ENCODE measurements around the gene LEMD3. TPM values are rescaled to one million over a fixed set of nuclear protein-coding genes. Genes with fewer than 3 reads are reported as not detected.
"Not testable (repeated sequence)": the region's sequence is repeated elsewhere in the genome, so short reads cannot be mapped to it uniquely, and the experiment has no call there.

LEMD3 gene
- total RNA-seq, 2 experiments from 2014 or later, result 16.5 to 17.5 TPM

- H3K4me1 Mint-ChIP-seq (ENCODE audit: low read depth), result peaks cover 2% of the 10 kb centered on the region
- CTCF ChIA-PET, result no interaction called here
- intact Hi-C loops (cut with micrococcal nuclease), result no loop called here
- H3K36me3 Mint-ChIP-seq (ENCODE audit: low read depth), result no peaks in the 10 kb centered on the region
- peaks cover 38% of the 10 kb centered on the region for H3K27me3 Mint-ChIP-seq (ENCODE audit: low read depth)
- H3K27ac Mint-ChIP-seq, result no peak overlapping the region
- H3K9me3 Mint-ChIP-seq, result no peaks in the 10 kb centered on the region
- no peak overlapping the region for H3K4me3 Mint-ChIP-seq
- DNase-seq, result no peak
Observed at GRCh38 chr12:65275627-65276026, 106.2 kb downstream of the LEMD3 start.

GRCh38 chr12:65276916-65277530, 107.6 kb downstream of the LEMD3 start:
- Mint-ChIP-seq H3K4me3 (no peak overlapping the region), H3K27me3 (ENCODE audit: low read depth) (peaks cover 43% of the 10 kb centered on the region), H3K36me3 (ENCODE audit: low read depth) (no peaks in the 10 kb centered on the region), H3K4me1 (ENCODE audit: low read depth) (peaks cover 2% of the 10 kb centered on the region), H3K9me3 (no peaks in the 10 kb centered on the region), H3K27ac (no peak overlapping the region)
- intact Hi-C loops (cut with micrococcal nuclease), result no loop called here
- CTCF ChIA-PET, result no interaction called here
- DNase-seq, result no peak

GRCh38 chr12:65277994-65278575, 108.7 kb downstream of the LEMD3 start:
- H3K4me1 Mint-ChIP-seq (ENCODE audit: low read depth), result peaks cover 2% of the 10 kb centered on the region
- H3K27ac Mint-ChIP-seq, result no peak overlapping the region
- H3K9me3 Mint-ChIP-seq, result no peaks in the 10 kb centered on the region
- peaks cover 47% of the 10 kb centered on the region for H3K27me3 Mint-ChIP-seq (ENCODE audit: low read depth)
- H3K4me3 Mint-ChIP-seq, result peak overlapping the region; percentile 61
- CTCF ChIA-PET, result no interaction called here
- no peaks in the 10 kb centered on the region for H3K36me3 Mint-ChIP-seq (ENCODE audit: low read depth)
- no peak for DNase-seq
- intact Hi-C loops (cut with micrococcal nuclease), result no loop called here

GRCh38 chr12:65278576-65279368, 109.4 kb downstream of the LEMD3 start, which contains the start of gene MSRB3:
Gene MSRB3, plus strand, starts transcription at chr12:65278683. Its CDS starts 29,897 bp downstream, at chr12:65308580.
- Mint-ChIP-seq H3K4me1 (ENCODE audit: low read depth) (peaks cover 2% of the 10 kb centered on the region), H3K9me3 (no peaks in the 10 kb centered on the region), H3K27me3 (ENCODE audit: low read depth) (peaks cover 47% of the 10 kb centered on the region), H3K4me3 (peak within 1 kb of the TSS; percentile 61), H3K27ac (no peak within 1 kb of the TSS), H3K36me3 (ENCODE audit: low read depth) (no peaks in the 10 kb centered on the region)
- peak; percentile 28 for DNase-seq
- CTCF ChIA-PET, result no interaction called here
- intact Hi-C loops (cut with micrococcal nuclease), result no loop called here

GRCh38 chr12:65279369-65280112, 110.2 kb downstream of the LEMD3 start:
- Mint-ChIP-seq H3K9me3 (no peaks in the 10 kb centered on the region), H3K27ac (no peak overlapping the region), H3K4me1 (ENCODE audit: low read depth) (peaks cover 2% of the 10 kb centered on the region), H3K36me3 (ENCODE audit: low read depth) (no peaks in the 10 kb centered on the region), H3K4me3 (peak overlapping the region; percentile 61), H3K27me3 (ENCODE audit: low read depth) (peaks cover 44% of the 10 kb centered on the region)
- no peak for DNase-seq
- intact Hi-C loops (cut with micrococcal nuclease), result loop anchor here (5.0 kb wide), 2 partner anchors 157 to 477 kb away; partner anchors contain the start of gene WIF1
- CTCF ChIA-PET, result interaction anchor here (0.9 kb wide), 1 partner anchor 277 kb away, joined by 3 read pairs; no protein-coding TSS in a partner anchor

GRCh38 chr12:65280306-65280705, 110.9 kb downstream of the LEMD3 start:
- Mint-ChIP-seq H3K9me3 (no peaks in the 10 kb centered on the region), H3K27me3 (ENCODE audit: low read depth) (peaks cover 42% of the 10 kb centered on the region)

GRCh38 chr12:65282840-65283239, 113.5 kb downstream of the LEMD3 start:
- DNase-seq, result no peak
- H3K27me3 Mint-ChIP-seq (ENCODE audit: low read depth), result peaks cover 31% of the 10 kb centered on the region
- intact Hi-C loops (cut with micrococcal nuclease), result loop anchor here (1.0 to 5.0 kb wide), 3 partner anchors 161 to 481 kb away; partner anchors contain the start of gene WIF1
- no peaks in the 10 kb centered on the region for H3K9me3 Mint-ChIP-seq
- no peaks in the 10 kb centered on the region for H3K36me3 Mint-ChIP-seq (ENCODE audit: low read depth)
- CTCF ChIA-PET, result no interaction called here
- H3K4me3 Mint-ChIP-seq, result no peak overlapping the region
- H3K4me1 Mint-ChIP-seq (ENCODE audit: low read depth), result peaks cover 2% of the 10 kb centered on the region
- H3K27ac Mint-ChIP-seq, result no peak overlapping the region

More at GRCh38 chr12:65280306-65280705, 110.9 kb downstream of the LEMD3 start:
- Mint-ChIP-seq H3K36me3 (ENCODE audit: low read depth) (no peaks in the 10 kb centered on the region), H3K4me1 (ENCODE audit: low read depth) (peaks cover 2% of the 10 kb centered on the region), H3K27ac (no peak overlapping the region), H3K4me3 (no peak overlapping the region)
- DNase-seq, result no peak
- CTCF ChIA-PET, result interaction anchor here (0.9 to 1.1 kb wide), 2 partner anchors 277 to 667 kb away, joined by 3 to 4 read pairs; no protein-coding TSS in a partner anchor
- intact Hi-C loops (cut with micrococcal nuclease), result loop anchor here (5.0 kb wide), 2 partner anchors 158 to 478 kb away; partner anchors contain the start of gene WIF1

GRCh38 chr12:65285532-65285931, 116.1 kb downstream of the LEMD3 start:
- H3K36me3 Mint-ChIP-seq (ENCODE audit: low read depth); DNase-seq; H3K9me3 Mint-ChIP-seq; H3K4me3 Mint-ChIP-seq; intact Hi-C loops (cut with micrococcal nuclease); H3K4me1 Mint-ChIP-seq (ENCODE audit: low read depth); H3K27ac Mint-ChIP-seq: not testable (repeated sequence)
- CTCF ChIA-PET, result interaction anchor here (0.6 kb wide), 1 partner anchor 15 kb away, joined by 3 read pairs; no protein-coding TSS in a partner anchor
- H3K27me3 Mint-ChIP-seq (ENCODE audit: low read depth), result peaks cover 19% of the 10 kb centered on the region

- H3K9me3 Mint-ChIP-seq, result no peaks in the 10 kb centered on the region
- CTCF ChIA-PET, result no interaction called here
- H3K4me1 Mint-ChIP-seq (ENCODE audit: low read depth), result no peaks in the 10 kb centered on the region
- H3K4me3 Mint-ChIP-seq, result no peak overlapping the region
- no peaks in the 10 kb centered on the region for H3K36me3 Mint-ChIP-seq (ENCODE audit: low read depth)
- peaks cover 12% of the 10 kb centered on the region for H3K27me3 Mint-ChIP-seq (ENCODE audit: low read depth)
- no peak overlapping the region for H3K27ac Mint-ChIP-seq
- DNase-seq, result no peak
- intact Hi-C loops (cut with micrococcal nuclease), result no loop called here
Observed at GRCh38 chr12:65287426-65287825, 118.0 kb downstream of the LEMD3 start.

- CTCF ChIA-PET, result no interaction called here
- Mint-ChIP-seq H3K4me1 (ENCODE audit: low read depth) (no peaks in the 10 kb centered on the region), H3K4me3 (no peak overlapping the region), H3K36me3 (ENCODE audit: low read depth) (no peaks in the 10 kb centered on the region), H3K27me3 (ENCODE audit: low read depth) (peaks cover 10% of the 10 kb centered on the region), H3K9me3 (no peaks in the 10 kb centered on the region), H3K27ac (no peak overlapping the region)
- DNase-seq, result no peak
- intact Hi-C loops (cut with micrococcal nuclease), result no loop called here
Observed at GRCh38 chr12:65292241-65292640, 122.9 kb downstream of the LEMD3 start.

- DNase-seq, result no peak
- no peak overlapping the region for H3K27ac Mint-ChIP-seq
- H3K27me3 Mint-ChIP-seq (ENCODE audit: low read depth), result peaks cover 10% of the 10 kb centered on the region
- CTCF ChIA-PET, result interaction anchor here (0.9 kb wide), 1 partner anchor 12 kb away, joined by 3 read pairs; no protein-coding TSS in a partner anchor
- intact Hi-C loops (cut with micrococcal nuclease), result no loop called here
- no peak overlapping the region for H3K4me3 Mint-ChIP-seq
- H3K9me3 Mint-ChIP-seq, result no peaks in the 10 kb centered on the region
- H3K4me1 Mint-ChIP-seq (ENCODE audit: low read depth), result no peaks in the 10 kb centered on the region
- H3K36me3 Mint-ChIP-seq (ENCODE audit: low read depth), result no peaks in the 10 kb centered on the region
Observed at GRCh38 chr12:65293735-65294134, 124.4 kb downstream of the LEMD3 start.
